ENCODE measurements around the gene PYGB. TPM values are rescaled to one million over a fixed set of nuclear protein-coding genes. Genes with fewer than 3 reads are reported as not detected.
"Not testable (repeated sequence)": the region's sequence is repeated elsewhere in the genome, so short reads cannot be mapped to it uniquely, and the experiment has no call there.

PYGB gene
- total RNA-seq, 1 experiment from 2014 or later: 216 TPM

GRCh38 chr20:25325997-25326396 lies 78.1 kb downstream of the PYGB start:
- Histone ChIP-seq H4K20me1 (ENCODE audit: low read length) (no peaks in the 10 kb centered on the region), H3K9me2 (replicated peaks; ENCODE audit: low read length) (no peaks in the 10 kb centered on the region), H3K4me1 (ENCODE audit: insufficient read depth, low read length) (no peaks in the 10 kb centered on the region), H3F3A (ENCODE audit: low read length, unreplicated experiment) (no peaks in the 10 kb centered on the region), H3K36me3 (ENCODE audit: low read depth, low read length) (no peaks in the 10 kb centered on the region), H3K4me3 (ENCODE audit: low read length) (no peak overlapping the region), H3K27me3 (ENCODE audit: low read length) (no peaks in the 10 kb centered on the region), H3K27ac (ENCODE audit: low read length) (no peak overlapping the region), H3K9me3 (ENCODE audit: low read length) (no peaks in the 10 kb centered on the region), H3K9ac (ENCODE audit: low read length) (no peak overlapping the region), H3K4me2 (ENCODE audit: low read length) (no peak overlapping the region), H3K79me2 (ENCODE audit: low read length) (no peaks in the 10 kb centered on the region), H2AFZ (ENCODE audit: low read length) (no peak overlapping the region)
- ChIA-PET POLR2A (ENCODE audit: unreplicated experiment) (no interaction called here), CTCF (no interaction called here)
- intact Hi-C loops (cut with micrococcal nuclease): no loop called here
- no peak for TF ChIP-seq CTCF (conservative IDR thresholded peaks at IDR 0.05; ENCODE audit: low read depth, low read length)
- no peak for TF ChIP-seq EZH2phosphoT487 (IDR thresholded peaks at IDR 0.05; ENCODE audit: borderline replicate concordance, low read length)
- TF ChIP-seq EZH2 (IDR thresholded peaks at IDR 0.05; ENCODE audit: low read length, unreplicated experiment): no peak
- BruUV-seq (replicated peaks): no TSS peak
- ATAC-seq (no peak), DNase-seq (no peak)

- Histone ChIP-seq H3F3A (ENCODE audit: low read length, unreplicated experiment) (no peaks in the 10 kb centered on the region), H3K27ac (ENCODE audit: low read length) (no peak overlapping the region), H3K27me3 (ENCODE audit: low read length) (no peaks in the 10 kb centered on the region), H3K4me2 (ENCODE audit: low read length) (no peak overlapping the region), H3K36me3 (ENCODE audit: low read depth, low read length) (no peaks in the 10 kb centered on the region), H4K20me1 (ENCODE audit: low read length) (no peaks in the 10 kb centered on the region), H3K4me3 (ENCODE audit: low read length) (no peak overlapping the region), H3K9me3 (ENCODE audit: low read length) (no peaks in the 10 kb centered on the region), H3K9me2 (replicated peaks; ENCODE audit: low read length) (no peaks in the 10 kb centered on the region), H3K4me1 (ENCODE audit: insufficient read depth, low read length) (no peaks in the 10 kb centered on the region), H3K79me2 (ENCODE audit: low read length) (no peaks in the 10 kb centered on the region), H3K9ac (ENCODE audit: low read length) (no peak overlapping the region), H2AFZ (ENCODE audit: low read length) (no peak overlapping the region)
- CTCF ChIA-PET: interaction anchor here (0.6 kb wide), 1 partner anchor 334 kb away, joined by 3 read pairs; no protein-coding TSS in a partner anchor
- intact Hi-C loops (cut with micrococcal nuclease): no loop called here
- ATAC-seq (no peak), DNase-seq (no peak)
- no TSS peak for BruUV-seq (replicated peaks)
- POLR2A ChIA-PET (ENCODE audit: unreplicated experiment): no interaction called here
- TF ChIP-seq EZH2phosphoT487 (IDR thresholded peaks at IDR 0.05; ENCODE audit: borderline replicate concordance, low read length): no peak
Observed at GRCh38 chr20:25327521-25328235, 79.8 kb downstream of the PYGB start.

GRCh38 chr20:25328954-25329498 lies 81.1 kb downstream of the PYGB start:
- H3F3A ChIP-seq (ENCODE audit: low read length, unreplicated experiment): no peaks in the 10 kb centered on the region
- DNase-seq (no peak), ATAC-seq (no peak)
- intact Hi-C loops (cut with micrococcal nuclease): no loop called here
- ChIA-PET CTCF (no interaction called here), POLR2A (ENCODE audit: unreplicated experiment) (no interaction called here)
- H3K4me2 ChIP-seq (ENCODE audit: low read length): no peak overlapping the region
- no peaks in the 10 kb centered on the region for H3K9me3 ChIP-seq (ENCODE audit: low read length)
- H3K4me1 ChIP-seq (ENCODE audit: insufficient read depth, low read length): no peaks in the 10 kb centered on the region
- no peaks in the 10 kb centered on the region for H3K36me3 ChIP-seq (ENCODE audit: low read depth, low read length)
- H3K9ac ChIP-seq (ENCODE audit: low read length): no peak overlapping the region
- no peaks in the 10 kb centered on the region for H4K20me1 ChIP-seq (ENCODE audit: low read length)
- H3K27ac ChIP-seq (ENCODE audit: low read length): no peak overlapping the region
- TF ChIP-seq CTCF (conservative IDR thresholded peaks at IDR 0.05; ENCODE audit: low read depth, low read length): no peak
- no peak for TF ChIP-seq EZH2phosphoT487 (IDR thresholded peaks at IDR 0.05; ENCODE audit: borderline replicate concordance, low read length)
- no peak for TF ChIP-seq EZH2 (IDR thresholded peaks at IDR 0.05; ENCODE audit: low read length, unreplicated experiment)
- H3K79me2 ChIP-seq (ENCODE audit: low read length): no peaks in the 10 kb centered on the region
- H3K9me2 ChIP-seq (replicated peaks; ENCODE audit: low read length): no peaks in the 10 kb centered on the region
- H2AFZ ChIP-seq (ENCODE audit: low read length): no peak overlapping the region
- BruUV-seq (replicated peaks): no TSS peak
- H3K4me3 ChIP-seq (ENCODE audit: low read length): no peak overlapping the region
- H3K27me3 ChIP-seq (ENCODE audit: low read length): no peaks in the 10 kb centered on the region

- H3K79me2 ChIP-seq (ENCODE audit: low read length); BruUV-seq (replicated peaks); DNase-seq; intact Hi-C loops (cut with micrococcal nuclease); H3K9ac ChIP-seq (ENCODE audit: low read length); H3K4me3 ChIP-seq (ENCODE audit: low read length); H3F3A ChIP-seq (ENCODE audit: low read length, unreplicated experiment); H3K27ac ChIP-seq (ENCODE audit: low read length); ATAC-seq; H3K9me2 ChIP-seq (replicated peaks; ENCODE audit: low read length); H2AFZ ChIP-seq (ENCODE audit: low read length); H3K4me1 ChIP-seq (ENCODE audit: insufficient read depth, low read length); H3K27me3 ChIP-seq (ENCODE audit: low read length); CTCF ChIA-PET; H3K36me3 ChIP-seq (ENCODE audit: low read depth, low read length); H3K9me3 ChIP-seq (ENCODE audit: low read length); POLR2A ChIA-PET (ENCODE audit: unreplicated experiment); H3K4me2 ChIP-seq (ENCODE audit: low read length); H4K20me1 ChIP-seq (ENCODE audit: low read length): not testable (repeated sequence)
Observed at GRCh38 chr20:25334972-25335371, 87.1 kb downstream of the PYGB start.

Measured in PC-3 (cell line).